ENCODE measurements around the gene QSER1.
"Not testable (repeated sequence)": the region's sequence is repeated elsewhere in the genome, so short reads cannot be mapped to it uniquely, and the experiment has no call there.

QSER1 gene

GRCh38 chr11:32935462-32936029 is 42.9 kb downstream of the QSER1 start:
- DNase-seq (ENCODE audit: low read depth): no peak

- not testable (repeated sequence) for DNase-seq (ENCODE audit: low read depth)
These were observed 43.6 kb downstream of the QSER1 start for GRCh38 chr11:32936178-32936577.

DNA sequence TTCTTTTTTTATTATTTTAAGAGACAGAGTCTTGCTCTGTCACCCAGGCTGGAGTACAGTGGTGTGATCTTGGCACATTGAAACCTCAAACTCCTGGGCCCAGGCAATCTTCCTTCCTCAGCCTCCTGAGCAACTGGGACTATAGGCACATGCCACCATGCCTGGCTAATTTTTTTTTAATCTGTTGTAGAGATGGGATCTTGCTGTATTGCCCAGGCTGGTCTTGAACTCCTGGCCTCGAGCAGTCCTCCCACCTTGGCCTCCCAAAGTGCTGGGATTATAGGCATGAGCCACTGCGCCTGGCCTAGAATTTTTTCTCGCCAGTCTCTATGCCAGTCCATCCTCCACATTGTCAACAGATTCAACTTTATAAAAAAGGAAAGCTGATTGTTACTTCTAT is 44.7 kb downstream of the QSER1 start:
- DNase-seq (ENCODE audit: low read depth): not testable (repeated sequence)

DNA sequence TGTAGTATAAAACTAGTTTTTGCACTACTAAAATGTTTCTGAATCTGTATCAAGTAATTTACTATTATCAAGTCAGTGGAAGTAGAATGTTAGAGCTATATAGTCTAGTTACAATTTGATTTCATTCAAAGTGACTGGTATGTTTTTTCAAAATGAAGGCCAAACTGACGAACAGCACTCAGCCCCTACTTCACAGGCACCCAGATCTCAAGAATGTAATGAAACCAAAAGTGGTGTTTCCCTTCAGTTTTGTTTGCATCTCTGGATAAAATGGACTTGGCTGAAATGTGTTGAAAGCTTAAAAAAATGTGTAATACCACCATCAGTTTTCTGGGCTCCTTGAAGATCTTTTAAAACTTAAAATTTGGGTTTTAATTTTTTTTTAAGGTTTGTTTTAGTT is 46.4 kb downstream of the QSER1 start:
- no peak for DNase-seq (ENCODE audit: low read depth)

GRCh38 chr11:32939866-32940265 is 47.3 kb downstream of the QSER1 start:
- DNase-seq (ENCODE audit: low read depth): no peak

GRCh38 chr11:32940865-32941264 is 48.3 kb downstream of the QSER1 start:
- no peak for DNase-seq (ENCODE audit: low read depth)

- DNase-seq (ENCODE audit: low read depth): no peak
These were observed 55.4 kb downstream of the QSER1 start for GRCh38 chr11:32947978-32948377.

DNA sequence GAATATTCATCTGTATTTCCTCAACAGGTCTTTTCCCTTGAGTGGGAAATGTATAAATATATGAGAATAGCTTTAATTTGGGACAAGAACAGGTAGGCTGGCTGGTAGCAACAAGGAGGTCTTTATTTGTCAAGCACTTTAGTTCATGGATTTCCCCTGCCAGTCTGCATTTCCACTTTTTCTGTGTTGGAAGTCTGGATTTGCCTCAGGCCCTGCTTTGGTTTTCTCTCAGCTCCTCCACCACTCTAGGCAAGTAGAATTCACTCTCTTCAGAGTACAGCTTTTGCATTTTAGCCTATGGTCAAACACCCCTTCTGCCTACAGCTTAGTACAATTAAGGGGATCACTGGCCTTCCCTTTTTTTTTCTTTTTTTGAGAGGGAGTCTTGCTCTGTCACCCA is 57.1 kb downstream of the QSER1 start:
- DNase-seq (ENCODE audit: low read depth): no peak

GRCh38 chr11:32952421-32952820 is 59.8 kb downstream of the QSER1 start:
- DNase-seq (ENCODE audit: low read depth): no peak

GRCh38 chr11:32953700-32954099 is 61.1 kb downstream of the QSER1 start:
- DNase-seq (ENCODE audit: low read depth): no peak

GRCh38 chr11:32960553-32961164 is 68.0 kb downstream of the QSER1 start:
- DNase-seq (ENCODE audit: low read depth): no peak

DNA sequence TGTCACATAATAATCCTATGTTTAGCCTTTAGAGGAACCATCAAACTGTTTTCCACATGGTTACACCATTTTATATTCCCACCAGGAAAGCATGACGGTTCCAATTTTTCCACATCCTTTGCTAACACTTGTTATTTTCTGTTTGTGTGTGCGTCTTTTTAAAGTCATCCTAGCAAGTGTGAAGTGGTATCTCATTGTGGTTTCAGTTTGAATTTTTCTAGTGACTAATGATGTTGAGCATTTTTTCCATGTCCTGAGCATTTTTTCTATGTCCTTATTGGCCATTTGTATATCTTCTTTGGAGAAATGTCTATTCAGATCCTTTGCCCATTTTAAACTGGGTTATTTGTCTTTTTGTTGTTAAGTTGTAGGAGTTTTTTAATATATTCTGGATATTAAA is 69.4 kb downstream of the QSER1 start:
- no peak for DNase-seq (ENCODE audit: low read depth)

DNA sequence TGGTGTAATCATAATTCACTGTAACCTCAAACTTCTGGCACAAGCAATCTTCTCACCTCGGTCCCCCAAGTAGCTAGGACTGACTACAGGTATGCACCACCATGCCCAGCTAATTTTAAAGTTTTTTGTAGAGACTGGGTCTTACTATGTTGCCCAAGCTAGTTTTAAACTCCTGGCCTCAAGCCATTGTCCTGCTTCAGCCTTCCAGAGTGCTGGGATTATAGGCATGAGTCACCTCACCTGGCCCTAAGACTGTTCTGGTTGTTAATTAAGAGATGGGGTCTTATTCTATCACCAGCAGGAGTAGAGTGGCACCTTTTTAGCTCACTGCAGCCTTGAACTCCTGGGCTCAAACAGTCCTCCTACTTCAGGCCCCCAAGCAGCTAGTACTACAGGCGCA is 71.1 kb downstream of the QSER1 start:
- no peak for DNase-seq (ENCODE audit: low read depth)

- no peak for DNase-seq (ENCODE audit: low read depth)
These were observed 75.9 kb downstream of the QSER1 start for GRCh38 chr11:32968541-32968940.

- not testable (repeated sequence) for DNase-seq (ENCODE audit: low read depth)
These were observed 79.6 kb downstream of the QSER1 start for GRCh38 chr11:32972233-32972632.

- no peak for DNase-seq (ENCODE audit: low read depth)
These were observed 80.2 kb downstream of the QSER1 start for GRCh38 chr11:32972781-32973180.

GRCh38 chr11:32982626-32983025 is 90.0 kb downstream of the QSER1 start:
- no peak for DNase-seq (ENCODE audit: low read depth)

DNA sequence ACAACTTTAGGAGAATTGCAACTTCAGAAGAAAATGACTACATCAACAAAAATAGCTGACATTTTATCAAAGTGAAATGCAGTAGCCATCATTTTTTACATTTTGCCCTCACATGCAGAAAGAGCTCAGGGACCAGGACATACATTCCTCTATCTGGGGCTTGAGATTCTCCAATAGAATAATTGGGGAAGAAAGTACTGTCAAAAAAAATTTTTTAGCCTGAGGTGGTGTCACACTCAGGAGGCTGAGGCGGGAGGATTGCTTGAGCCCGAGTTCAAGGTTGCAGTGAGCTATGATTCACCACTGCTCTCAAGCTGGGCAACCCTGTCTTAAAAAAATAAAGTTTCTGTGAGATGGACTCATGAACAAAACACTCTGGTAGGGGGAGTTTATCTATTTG is 90.9 kb downstream of the QSER1 start:
- DNase-seq (ENCODE audit: low read depth): no peak

DNA sequence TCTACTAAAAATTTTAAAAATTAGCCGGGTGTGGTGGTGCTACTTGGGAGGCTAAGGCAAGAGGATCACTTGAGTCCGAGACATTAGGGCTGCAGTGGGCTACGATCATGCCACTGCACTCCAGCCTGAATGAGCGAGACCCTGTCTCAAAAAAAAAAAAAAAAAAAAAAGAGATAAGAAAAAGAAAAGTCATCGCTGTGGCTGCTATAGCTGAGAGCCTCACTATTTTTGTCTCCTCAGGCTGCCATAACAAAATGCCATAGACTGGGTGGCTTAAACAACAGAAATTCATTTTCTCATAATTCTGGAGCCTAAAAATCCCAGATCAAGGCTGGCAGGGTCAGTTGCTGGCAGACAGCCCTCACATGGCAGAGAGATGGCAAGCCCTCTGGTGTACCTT is 93.0 kb downstream of the QSER1 start:
- no peak for DNase-seq (ENCODE audit: low read depth)

DNA sequence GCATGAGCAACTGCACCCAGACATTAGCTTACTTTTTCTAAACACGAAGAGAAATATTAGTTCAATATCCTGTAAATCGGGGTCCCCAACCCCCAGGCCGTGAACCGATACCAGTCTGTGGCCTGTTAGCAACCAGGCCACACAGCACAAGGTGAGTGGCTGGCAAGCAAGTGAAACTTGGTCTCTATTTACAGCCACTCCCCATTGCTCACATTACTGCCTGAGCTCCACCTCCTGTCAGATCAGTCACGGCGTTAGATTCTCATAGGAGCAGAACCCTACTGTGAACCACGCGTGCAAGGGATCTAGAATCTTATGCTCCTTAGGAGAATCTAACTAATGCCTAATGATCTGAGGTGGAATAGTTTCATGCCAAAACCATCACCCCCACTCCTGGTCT is 95.2 kb downstream of the QSER1 start:
- DNase-seq (ENCODE audit: low read depth): no peak

DNA sequence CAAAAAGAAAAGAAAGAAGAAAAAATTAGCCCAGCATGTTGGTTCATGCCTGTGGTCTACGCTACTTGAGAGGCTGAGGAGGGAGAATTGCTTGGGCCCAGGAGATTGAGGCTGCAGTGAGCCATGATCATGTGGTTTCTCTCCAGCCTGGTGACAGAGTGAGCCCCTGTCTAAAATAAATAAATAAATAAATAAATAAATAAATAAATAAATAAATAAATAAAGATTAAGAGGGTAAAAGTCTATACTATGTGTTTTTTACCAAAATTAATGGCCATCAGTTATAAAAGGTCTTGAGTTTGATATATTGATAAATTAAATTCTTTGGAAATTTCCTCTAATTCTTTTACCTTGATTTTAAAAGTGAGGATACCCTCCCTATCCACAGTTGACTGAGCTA is 97.9 kb downstream of the QSER1 start:
- no peak for DNase-seq (ENCODE audit: low read depth)

GRCh38 chr11:32991427-32991826 is 98.8 kb downstream of the QSER1 start:
- no peak for DNase-seq (ENCODE audit: low read depth)

- no peak for DNase-seq (ENCODE audit: low read depth)
These were observed 99.3 kb downstream of the QSER1 start for GRCh38 chr11:32991898-32992297.

DNA sequence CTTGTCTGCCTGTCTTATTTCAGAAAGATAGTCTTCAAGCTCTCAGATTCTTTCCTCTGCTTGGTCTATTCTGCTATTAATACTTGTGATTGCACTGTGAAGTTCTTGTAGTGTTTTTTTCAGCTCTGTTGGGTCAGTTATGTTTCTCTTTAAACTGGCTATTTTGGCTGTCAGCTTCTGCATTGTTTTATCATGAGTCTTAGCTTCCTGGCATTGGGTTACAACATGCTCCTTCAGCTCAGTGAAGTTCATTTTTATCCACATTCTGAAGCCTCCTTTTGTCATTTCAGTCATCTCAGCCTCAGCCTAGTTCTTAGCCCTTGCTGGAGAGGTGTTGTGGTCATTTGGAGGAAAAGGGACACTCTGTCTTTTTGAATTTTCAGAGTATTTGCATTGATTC is 107.6 kb downstream of the QSER1 start:
- no peak for DNase-seq (ENCODE audit: low read depth)

Data from activated T-cell treated with anti-CD3 and anti-CD28 coated beads for 1 hour (primary cell).